IPS DF 6.9 (cell line): ENCODE results near the gene LRRN1.

Source experiments
- DNase-seq: peaks from one replicate; pipeline ENCODE4 v3.0.0-alpha.2; 2013; ENCODE audit warnings: low read depth, low spot score
- H3K27ac ChIP-seq: one replicate; pipeline ENCODE4 v1.5.1; 2013; ENCODE audit warnings: low read length, control low read depth
- H3K27me3 ChIP-seq: 2 replicates; pipeline ENCODE4 v1.6.1; 2013; ENCODE audit warnings: mild to moderate bottlenecking, low read length; ENCODE audit not compliant: control insufficient read depth, insufficient read depth
- H3K36me3 ChIP-seq: 2 replicates; pipeline ENCODE4 v1.6.1; 2013; ENCODE audit warnings: low read length; ENCODE audit not compliant: control insufficient read depth, insufficient read depth
- H3K4me1 ChIP-seq: 2 replicates; pipeline ENCODE4 v1.6.1; 2013; ENCODE audit warnings: low read length; ENCODE audit not compliant: control insufficient read depth, insufficient read depth
- H3K4me3 ChIP-seq: 2 replicates; pipeline ENCODE4 v1.5.1; 2013; ENCODE audit warnings: mild to moderate bottlenecking, low read length
- H3K9me3 ChIP-seq: 2 replicates; pipeline ENCODE4 v1.6.1; 2013; ENCODE audit warnings: low read length, inconsistent platforms; ENCODE audit not compliant: control insufficient read depth, insufficient read depth
- WGBS: extraction: QIAGEN DNeasy Blood & Tissue Kit; methylation state at CpG from one replicate; pipeline ENCODE4 v1.1.7; 2013; ENCODE audit warnings: mixed read lengths, missing lambda C conversion rate; ENCODE audit not compliant: insufficient read length, insufficient coverage; 5-methylcytosine and 5-hydroxymethylcytosine counted together

The LRRN1 gene

GRCh38 chr3:3804560-3804959 is 5.3 kb downstream of the LRRN1 start:
- no peak for DNase-seq
- no CpG with 5 or more reads among the region's 2 CpGs for WGBS
- H3K4me3 ChIP-seq = no peak overlapping the region
- H3K27me3 ChIP-seq = no peaks in the 10 kb centered on the region
- peaks cover 16% of the 10 kb centered on the region; the same call in 1 of the 2 replicates for H3K36me3 ChIP-seq
- no peak overlapping the region for H3K27ac ChIP-seq
- no peaks in the 10 kb centered on the region for H3K9me3 ChIP-seq
- H3K4me1 ChIP-seq = 0 out of 2 replicates have a peak, but pooled peaks cover 3% of the 10 kb centered on the region

- Histone ChIP-seq H3K4me3 (no peak overlapping the region), H3K4me1 (0 out of 2 replicates have a peak, but pooled peaks cover 3% of the 10 kb centered on the region), H3K27ac (no peak overlapping the region), H3K36me3 (peaks cover 20% of the 10 kb centered on the region; the same call in 1 of the 2 replicates), H3K9me3 (no peaks in the 10 kb centered on the region), H3K27me3 (no peaks in the 10 kb centered on the region)
- no peak for DNase-seq
- no CpG with 5 or more reads among the region's 7 CpGs for WGBS
Measured at GRCh38 chr3:3806092-3806491, 6.9 kb downstream of the LRRN1 start.

- Histone ChIP-seq H3K27me3 (no peaks in the 10 kb centered on the region), H3K4me1 (0 out of 2 replicates have a peak, but pooled peaks cover 3% of the 10 kb centered on the region), H3K36me3 (peaks cover 19% of the 10 kb centered on the region; the same call in 1 of the 2 replicates), H3K9me3 (no peaks in the 10 kb centered on the region), H3K27ac (no peak overlapping the region), H3K4me3 (no peak overlapping the region)
- DNase-seq = no peak
- no CpG with 5 or more reads among the region's 6 CpGs for WGBS
Measured at GRCh38 chr3:3806856-3807255, 7.6 kb downstream of the LRRN1 start.

- no peak for DNase-seq
- Histone ChIP-seq H3K4me3 (no peak overlapping the region), H3K9me3 (no peaks in the 10 kb centered on the region), H3K4me1 (no peaks in the 10 kb centered on the region), H3K27me3 (no peaks in the 10 kb centered on the region), H3K27ac (no peak overlapping the region), H3K36me3 (peaks cover 10% of the 10 kb centered on the region; the same call in 1 of the 2 replicates)
- WGBS = no CpG with 5 or more reads among the region's 5 CpGs
Measured at GRCh38 chr3:3813013-3813412, 13.8 kb downstream of the LRRN1 start.

- H3K27ac ChIP-seq = no peak overlapping the region
- H3K27me3 ChIP-seq = no peaks in the 10 kb centered on the region
- H3K36me3 ChIP-seq = peaks cover 11% of the 10 kb centered on the region; the same call in 1 of the 2 replicates
- H3K4me3 ChIP-seq = no peak overlapping the region
- no peaks in the 10 kb centered on the region for H3K9me3 ChIP-seq
- DNase-seq = no peak
- WGBS = no CpG with 5 or more reads among the region's 1 CpG
- no peaks in the 10 kb centered on the region for H3K4me1 ChIP-seq
Measured at GRCh38 chr3:3815206-3815605, 16.0 kb downstream of the LRRN1 start.

GRCh38 chr3:3816034-3816433 is 16.8 kb downstream of the LRRN1 start:
- Histone ChIP-seq H3K27ac (no peak overlapping the region), H3K36me3 (peaks cover 9% of the 10 kb centered on the region; the same call in 1 of the 2 replicates), H3K27me3 (no peaks in the 10 kb centered on the region), H3K4me1 (no peaks in the 10 kb centered on the region), H3K9me3 (no peaks in the 10 kb centered on the region), H3K4me3 (no peak overlapping the region)
- DNase-seq = no peak
- no CpG with 5 or more reads among the region's 1 CpG for WGBS

GRCh38 chr3:3817865-3818264 is 18.6 kb downstream of the LRRN1 start:
- no peaks in the 10 kb centered on the region for H3K9me3 ChIP-seq
- WGBS = no CpG with 5 or more reads among the region's 5 CpGs
- peaks cover 9% of the 10 kb centered on the region; the same call in 1 of the 2 replicates for H3K36me3 ChIP-seq
- DNase-seq = no peak
- no peaks in the 10 kb centered on the region for H3K4me1 ChIP-seq
- H3K27me3 ChIP-seq = no peaks in the 10 kb centered on the region
- H3K27ac ChIP-seq = no peak overlapping the region
- no peak overlapping the region for H3K4me3 ChIP-seq

GRCh38 chr3:3821777-3822176 is 22.5 kb downstream of the LRRN1 start:
- Histone ChIP-seq H3K4me3 (no peak overlapping the region), H3K4me1 (no peaks in the 10 kb centered on the region), H3K9me3 (no peaks in the 10 kb centered on the region), H3K27ac (no peak overlapping the region), H3K27me3 (no peaks in the 10 kb centered on the region), H3K36me3 (peaks cover 7% of the 10 kb centered on the region; the same call in 1 of the 2 replicates)
- DNase-seq = no peak
- whole genome bisulfite sequencing = no CpG with 5 or more reads among the region's 4 CpGs

GRCh38 chr3:3825035-3825434 is 25.8 kb downstream of the LRRN1 start:
- H3K36me3 ChIP-seq = peaks cover 3% of the 10 kb centered on the region; the same call in 1 of the 2 replicates
- no peaks in the 10 kb centered on the region for H3K4me1 ChIP-seq
- DNase-seq = no peak
- WGBS = no CpG with 5 or more reads among the region's 3 CpGs
- no peaks in the 10 kb centered on the region for H3K27me3 ChIP-seq
- H3K4me3 ChIP-seq = no peak overlapping the region
- H3K27ac ChIP-seq = no peak overlapping the region
- no peaks in the 10 kb centered on the region for H3K9me3 ChIP-seq

- Histone ChIP-seq H3K9me3 (no peaks in the 10 kb centered on the region), H3K36me3 (peaks cover 3% of the 10 kb centered on the region; the same call in 1 of the 2 replicates), H3K27ac (no peak overlapping the region), H3K27me3 (no peaks in the 10 kb centered on the region), H3K4me1 (no peaks in the 10 kb centered on the region), H3K4me3 (no peak overlapping the region)
- no peak for DNase-seq
- no CpG with 5 or more reads among the region's 4 CpGs for WGBS
Measured at GRCh38 chr3:3826521-3826920, 27.3 kb downstream of the LRRN1 start.

- no peaks in the 10 kb centered on the region for H3K4me1 ChIP-seq
- DNase-seq = no peak
- no peak overlapping the region for H3K27ac ChIP-seq
- H3K4me3 ChIP-seq = no peak overlapping the region
- H3K9me3 ChIP-seq = no peaks in the 10 kb centered on the region
- no CpG with 5 or more reads among the region's 1 CpG for WGBS
- no peaks in the 10 kb centered on the region for H3K27me3 ChIP-seq
- H3K36me3 ChIP-seq = peaks cover 3% of the 10 kb centered on the region; the same call in 1 of the 2 replicates
Measured at GRCh38 chr3:3827111-3827510, 27.9 kb downstream of the LRRN1 start.
